Fibroblast of lung (primary cell): ENCODE measurements around the gene DNAI2.

ENCODE experiments used
- EZH2 ChIP-seq: IDR thresholded peaks from 2 replicates; pipeline ENCODE4 v1.5.1; 2012; ENCODE audit warnings: low read length, control low read depth, mild to moderate bottlenecking; ENCODE audit errors: missing control alignments
- TF ChIP-seq, protein P1 (sequence below), 2 donors: IDR thresholded peaks in 1 of 2; conservative IDR thresholded peaks in 1 of 2; 1 replicate in 1 of 2; 2 replicates in 1 of 2; pipeline ENCODE4 v1.5.1; 2011 to 2012; ENCODE audit warnings: low read length in 2 of 2, control low read depth in 1 of 2, inconsistent platforms in 1 of 2, low read depth in 1 of 2, mild to moderate bottlenecking in 1 of 2

DNA sequence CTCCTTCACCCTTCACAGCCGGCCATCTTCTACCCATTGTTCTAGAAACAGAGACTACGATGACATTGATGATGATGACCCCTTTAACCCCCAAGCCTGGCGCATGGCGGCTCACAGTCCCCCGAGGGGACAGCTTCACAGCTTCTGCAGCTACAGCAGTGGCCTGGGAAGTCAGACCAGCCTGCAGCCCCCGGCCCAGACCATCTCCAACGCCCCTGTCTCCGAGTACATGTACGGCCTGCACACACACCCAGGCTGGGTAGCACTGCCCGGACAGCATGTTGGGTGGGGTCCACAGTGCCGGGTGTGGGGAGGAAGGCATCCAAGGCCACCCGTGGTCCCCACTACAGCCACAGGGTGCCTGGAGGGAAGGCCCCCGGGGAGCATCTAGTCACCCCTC is 21.0 kb upstream of the DNAI2 start:
- TF ChIP-seq, protein P1, sequence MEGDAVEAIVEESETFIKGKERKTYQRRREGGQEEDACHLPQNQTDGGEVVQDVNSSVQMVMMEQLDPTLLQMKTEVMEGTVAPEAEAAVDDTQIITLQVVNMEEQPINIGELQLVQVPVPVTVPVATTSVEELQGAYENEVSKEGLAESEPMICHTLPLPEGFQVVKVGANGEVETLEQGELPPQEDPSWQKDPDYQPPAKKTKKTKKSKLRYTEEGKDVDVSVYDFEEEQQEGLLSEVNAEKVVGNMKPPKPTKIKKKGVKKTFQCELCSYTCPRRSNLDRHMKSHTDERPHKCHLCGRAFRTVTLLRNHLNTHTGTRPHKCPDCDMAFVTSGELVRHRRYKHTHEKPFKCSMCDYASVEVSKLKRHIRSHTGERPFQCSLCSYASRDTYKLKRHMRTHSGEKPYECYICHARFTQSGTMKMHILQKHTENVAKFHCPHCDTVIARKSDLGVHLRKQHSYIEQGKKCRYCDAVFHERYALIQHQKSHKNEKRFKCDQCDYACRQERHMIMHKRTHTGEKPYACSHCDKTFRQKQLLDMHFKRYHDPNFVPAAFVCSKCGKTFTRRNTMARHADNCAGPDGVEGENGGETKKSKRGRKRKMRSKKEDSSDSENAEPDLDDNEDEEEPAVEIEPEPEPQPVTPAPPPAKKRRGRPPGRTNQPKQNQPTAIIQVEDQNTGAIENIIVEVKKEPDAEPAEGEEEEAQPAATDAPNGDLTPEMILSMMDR (conservative IDR thresholded peaks at IDR 0.05 in 1 of 2, IDR thresholded peaks at IDR 0.05 in 1 of 2; ENCODE audit: low read depth in 1 of 2, low read length in 2 of 2), result no peak
- TF ChIP-seq EZH2, result no peak
